Muscle of back (tissue), 11 donors: Measurements from ENCODE around the gene USPL1. TPM values are rescaled to one million over a fixed set of nuclear protein-coding genes. Genes with fewer than 3 reads are reported as not detected.

Source experiments
- DNase-seq, 3 donors: peaks; one replicate each; pipeline versions ENCODE4 v3.0.0 to v3.0.0-alpha.2; 2013
- polyA plus RNA-seq, 10 donors: library from polyadenylated mRNA; unstranded; fragments of 120-200 nt; gene quantifications; one replicate each; pipeline ENCODE4 v1.2.1, GENCODE V29; 2013; ENCODE audit not compliant: insufficient read length in 10 of 10

The USPL1 gene
- polyA plus RNA-seq, 10 donors: 12.9 to 21.6 (median 17.2) TPM

DNA sequence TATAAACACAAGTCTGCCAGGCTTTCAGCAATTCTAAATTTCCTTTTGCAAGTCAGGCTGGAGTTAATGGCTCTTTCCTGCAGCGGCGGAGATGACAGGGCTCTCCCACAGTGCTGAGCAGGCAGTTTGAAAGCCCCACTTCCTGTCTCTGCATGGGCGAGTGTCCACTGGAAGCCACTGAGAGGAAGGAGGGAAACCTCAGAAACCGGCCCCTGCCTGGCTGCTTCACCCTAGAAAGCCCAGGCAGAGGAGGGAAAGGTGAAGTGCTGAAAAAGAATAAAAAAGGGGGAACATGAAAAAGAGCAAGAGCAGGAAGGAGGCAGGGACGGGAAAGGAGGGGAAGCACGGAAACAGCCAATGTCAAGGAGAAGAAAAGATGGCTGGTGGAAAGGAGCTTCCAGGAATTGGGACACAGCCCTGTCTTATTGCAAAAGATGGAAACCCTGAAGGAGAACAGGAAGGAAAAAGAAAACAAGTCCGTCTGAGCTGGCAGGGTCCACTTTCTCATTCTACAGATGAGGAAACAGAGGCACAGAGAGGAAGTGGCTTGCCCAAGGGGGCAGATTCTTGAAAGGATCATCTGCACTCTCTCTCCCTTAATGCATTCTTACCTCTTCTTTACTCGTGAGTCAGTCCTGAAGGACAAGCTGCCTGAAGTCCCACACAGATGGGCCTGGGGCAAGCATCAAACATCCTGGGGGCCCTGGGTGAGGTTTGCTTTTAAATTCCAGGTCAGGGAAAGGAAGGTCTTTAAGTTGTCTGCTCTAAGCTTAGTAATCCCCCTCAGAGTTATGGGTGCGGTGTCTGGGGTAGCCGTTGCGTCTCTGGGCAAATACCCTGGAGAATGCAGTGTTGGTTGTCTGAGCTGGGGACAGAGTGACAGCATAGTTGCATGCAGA, 78.8 kb downstream of the USPL1 start:
- peak in 2 of 3 donors; percentile 22 to 73 for DNase-seq

DNA sequence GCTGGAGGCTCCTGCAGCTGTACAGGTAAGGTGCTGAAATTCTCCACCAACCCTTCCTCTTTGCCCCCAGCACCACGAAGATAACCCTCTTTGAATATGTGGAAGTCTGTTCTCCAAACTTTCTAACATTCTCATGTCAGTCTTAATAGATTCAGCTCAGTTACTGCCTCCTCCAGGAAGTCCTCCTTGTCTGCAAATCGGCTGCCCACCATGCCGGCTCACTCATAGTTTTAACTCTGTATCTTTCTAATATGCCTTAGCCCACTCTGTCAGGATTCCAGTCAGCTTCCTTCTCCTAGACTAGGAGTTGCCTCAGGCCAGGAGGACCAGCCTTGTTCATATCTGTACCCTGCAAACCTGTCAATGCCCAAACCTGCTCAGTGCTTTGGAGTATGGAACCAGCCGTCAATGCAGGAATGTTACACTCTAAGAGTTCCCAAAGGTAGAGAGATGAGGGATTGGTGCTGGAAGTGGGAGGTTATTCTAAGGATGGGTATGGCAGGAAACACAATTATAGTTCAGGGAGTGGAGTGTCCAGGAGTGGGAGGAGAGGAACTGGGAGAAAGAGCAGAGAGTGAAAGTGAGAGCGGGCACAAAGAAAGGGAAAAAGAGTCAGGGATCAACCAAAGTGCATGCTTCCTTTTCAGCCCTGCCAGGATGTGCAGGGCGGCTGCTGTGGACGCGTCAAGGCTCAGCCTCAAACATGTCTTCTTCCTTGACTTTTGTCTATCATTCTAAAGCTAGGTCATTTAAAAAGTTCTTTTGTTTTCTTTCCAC, 79.6 kb downstream of the USPL1 start:
- DNase-seq: peak in 2 of 3 donors; percentile 30 to 52

GRCh38 chr13:30697996-30698401, 80.3 kb downstream of the USPL1 start:
- peak; percentile 27 to 72 (median 54) for DNase-seq

DNA sequence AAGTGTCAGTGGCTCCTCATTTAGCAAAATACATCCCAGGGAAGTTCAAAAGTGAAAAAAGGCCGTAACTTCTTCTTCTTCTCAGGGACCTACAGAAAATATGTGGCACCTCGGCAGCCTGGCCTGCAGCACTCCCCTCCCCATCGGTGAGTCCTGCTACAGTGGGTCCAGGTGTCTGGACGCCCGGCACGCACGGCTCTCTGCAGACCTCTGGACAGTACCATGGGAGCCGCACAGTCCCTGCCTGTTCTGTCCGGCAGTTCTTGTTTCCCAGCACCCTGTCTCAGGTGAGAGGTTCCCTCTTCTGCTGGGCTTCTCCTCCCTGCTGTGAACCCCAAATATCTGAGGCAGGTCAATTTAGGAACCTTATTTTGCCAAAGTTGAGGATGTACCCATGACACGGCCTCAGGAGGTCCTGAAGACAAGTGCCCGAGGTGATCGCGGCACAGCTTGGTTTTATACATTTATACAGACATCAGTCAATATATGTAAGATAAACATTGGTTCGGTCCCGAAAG, 80.8 kb downstream of the USPL1 start:
- no peak for DNase-seq

- no peak for DNase-seq
These were observed 82.6 kb downstream of the USPL1 start for GRCh38 chr13:30700364-30700763.

- no peak for DNase-seq
These were observed 84.3 kb downstream of the USPL1 start for GRCh38 chr13:30702006-30702405.

GRCh38 chr13:30704596-30704995, 86.9 kb downstream of the USPL1 start:
- no peak for DNase-seq

- no peak for DNase-seq
These were observed 88.0 kb downstream of the USPL1 start for GRCh38 chr13:30705680-30706079.

- DNase-seq: no peak
These were observed 90.8 kb downstream of the USPL1 start for GRCh38 chr13:30708541-30708940.

Other genes with a start within 250 kb of the USPL1 start
- 1 to 10 TPM in 1 of 10 donors, under 1 TPM in 9; 0.11 to 1.1 (median 0.65) TPM for gene UBE2L5, start 195.4 kb upstream of the USPL1 start, polyA plus RNA-seq
- gene HMGB1, start 152.0 kb upstream of the USPL1 start, polyA plus RNA-seq: 100 to 1,000 TPM; 388 to 665 (median 434) TPM
- gene ALOX5AP, start 117.6 kb downstream of the USPL1 start, polyA plus RNA-seq: 1 to 10 TPM; 3.9 to 7.3 (median 5.6) TPM